ENCODE data around the gene MYPN.

The MYPN gene

GRCh38 chr10:68075550-68076004 is 33.7 kb upstream of the MYPN start:
- no peak for TF ChIP-seq CTCF (IDR thresholded peaks at IDR 0.05)

DNA sequence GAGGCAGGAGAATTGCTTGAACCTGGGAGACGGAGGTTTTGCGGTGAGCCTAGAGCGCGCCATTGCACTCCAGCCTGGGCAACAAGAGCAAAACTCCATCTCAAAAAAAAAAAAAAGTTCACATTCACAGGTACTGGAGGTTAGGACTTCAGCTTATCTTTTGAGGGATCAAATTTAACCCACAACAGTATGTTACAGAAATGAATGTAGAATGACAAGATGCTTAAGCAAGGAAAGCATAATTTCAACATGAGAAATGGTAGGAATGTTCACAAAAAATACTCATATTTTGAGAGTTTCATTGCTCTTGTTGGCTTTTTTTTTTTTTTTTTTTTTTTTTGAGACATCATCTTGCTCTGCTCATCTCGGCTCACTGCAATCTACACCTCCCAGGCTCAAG is 32.3 kb upstream of the MYPN start:
- no peak for TF ChIP-seq CTCF (IDR thresholded peaks at IDR 0.05)

DNA sequence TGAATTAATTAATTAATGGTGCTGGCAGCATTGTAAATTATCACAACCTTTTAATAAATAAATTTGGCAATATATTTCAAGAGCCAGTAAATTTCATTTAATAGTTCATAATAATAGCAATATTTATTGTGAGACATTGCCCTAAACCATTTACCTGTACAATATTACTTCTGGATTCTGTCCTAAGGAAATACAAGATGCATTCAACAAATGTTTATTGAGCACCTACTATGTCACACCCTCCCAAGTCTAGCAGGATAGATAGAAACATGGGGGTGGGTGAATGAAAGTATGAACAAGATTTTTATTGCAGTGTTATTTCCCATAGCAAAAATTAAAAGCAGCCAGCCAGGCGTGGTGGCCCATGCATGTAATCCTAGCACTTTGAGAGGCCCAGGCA is 29.9 kb upstream of the MYPN start:
- TF ChIP-seq CTCF (IDR thresholded peaks at IDR 0.05) = no peak

GRCh38 chr10:68080853-68081431 is 28.3 kb upstream of the MYPN start:
- TF ChIP-seq CTCF (IDR thresholded peaks at IDR 0.05) = no peak

- no peak for TF ChIP-seq CTCF (IDR thresholded peaks at IDR 0.05)
Observed at GRCh38 chr10:68081916-68082315, 27.4 kb upstream of the MYPN start.

GRCh38 chr10:68082872-68083271 is 26.4 kb upstream of the MYPN start:
- TF ChIP-seq CTCF (IDR thresholded peaks at IDR 0.05) = peak; percentile 59

DNA sequence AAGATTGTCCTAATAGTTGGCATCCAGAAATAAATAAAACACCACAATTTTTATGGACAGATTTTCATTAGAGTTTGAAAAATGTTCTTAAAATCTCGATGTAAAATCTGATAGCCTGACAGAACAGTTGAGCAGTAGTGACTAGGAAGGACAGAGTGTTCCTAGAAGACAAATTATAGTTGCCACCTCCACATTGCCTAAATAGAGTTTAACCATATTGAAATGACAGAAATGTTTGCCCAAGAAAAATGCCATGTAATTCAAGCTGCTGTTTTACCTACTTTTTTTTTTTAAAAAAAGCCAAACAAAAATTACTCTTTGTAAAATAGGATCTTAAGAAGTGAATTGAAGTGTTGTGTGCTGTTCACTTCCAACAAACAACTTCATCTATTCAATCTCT is 25.3 kb upstream of the MYPN start:
- no peak for TF ChIP-seq CTCF (IDR thresholded peaks at IDR 0.05)

DNA sequence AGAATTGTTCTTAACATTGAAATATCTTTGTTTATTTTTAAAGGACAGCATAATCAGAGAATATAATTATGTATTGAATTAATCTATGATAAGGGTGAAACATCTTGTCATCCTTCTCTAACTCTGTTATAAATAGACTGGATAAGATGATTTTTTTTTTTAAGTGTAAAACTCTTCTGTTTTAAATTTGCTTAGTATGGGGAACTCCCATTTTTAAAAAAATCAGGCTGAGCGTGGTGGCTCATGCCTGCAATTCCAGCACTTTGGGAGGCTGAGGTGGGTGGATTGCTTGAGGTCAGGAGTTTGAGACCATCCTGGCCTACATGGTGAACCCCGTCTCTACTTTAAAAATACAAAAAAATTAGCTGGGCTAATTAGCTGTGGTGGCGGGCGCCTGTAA is 24.8 kb upstream of the MYPN start:
- no peak for TF ChIP-seq CTCF (IDR thresholded peaks at IDR 0.05)
